ENCODE measurements around the gene CCDC24.

CCDC24 gene

GRCh38 chr1:44010935-44011471, 19.6 kb downstream of the CCDC24 start:
- TF ChIP-seq CTCF (IDR thresholded peaks at IDR 0.05) = no peak

GRCh38 chr1:44012404-44012803, 21.0 kb downstream of the CCDC24 start:
- no peak for TF ChIP-seq CTCF (IDR thresholded peaks at IDR 0.05)

GRCh38 chr1:44012941-44013609, 21.7 kb downstream of the CCDC24 start:
- no peak for TF ChIP-seq CTCF (IDR thresholded peaks at IDR 0.05)

GRCh38 chr1:44013949-44014348, 22.6 kb downstream of the CCDC24 start:
- TF ChIP-seq CTCF (IDR thresholded peaks at IDR 0.05) = no peak

- TF ChIP-seq CTCF (IDR thresholded peaks at IDR 0.05) = no peak
Measured at GRCh38 chr1:44014365-44015104, 23.1 kb downstream of the CCDC24 start.

- TF ChIP-seq CTCF (IDR thresholded peaks at IDR 0.05) = no peak
Measured at GRCh38 chr1:44015206-44015605, 23.8 kb downstream of the CCDC24 start.

GRCh38 chr1:44016041-44016889, 24.9 kb downstream of the CCDC24 start:
- no peak for TF ChIP-seq CTCF (IDR thresholded peaks at IDR 0.05)
